H1 (cell line): ENCODE results near the gene EFR3B. TPM values are rescaled to one million over a fixed set of nuclear protein-coding genes. Genes with fewer than 3 reads are reported as not detected.

ENCODE experiments used
- CHD1 ChIP-seq: IDR thresholded peaks from 2 replicates; pipeline ENCODE4 v1.6.1; 2012; ENCODE audit warnings: low read depth, low read length, improper control_type of control experiment
- CHD7 ChIP-seq: fragments of 300-600 bp; sonication (generic); IDR thresholded peaks from 2 replicates; pipeline ENCODE4 v1.7.1; 2012; ENCODE audit warnings: low read length, moderate library complexity, mild to moderate bottlenecking, inconsistent platforms; ENCODE audit not compliant: insufficient replicate concordance
- CREB1 ChIP-seq: IDR thresholded peaks from 2 replicates; pipeline ENCODE4 v1.6.1; 2012; ENCODE audit warnings: inconsistent platforms
- EP300 ChIP-seq, 2 experiments: IDR thresholded peaks; 1 replicate in 1 of 2; 2 replicates in 1 of 2; pipeline ENCODE4 v1.6.1; 2011 to 2012; ENCODE audit warnings: low read depth in 2 of 2, low read length in 2 of 2, mild to moderate bottlenecking in 2 of 2, borderline replicate concordance in 1 of 2, inconsistent platforms in 1 of 2, moderate library complexity in 1 of 2
- GTF2F1 ChIP-seq: IDR thresholded peaks from 2 replicates; pipeline ENCODE4 v1.6.1; 2012; ENCODE audit warnings: low read depth, low read length, improper control_type of control experiment, borderline replicate concordance
- MAFK ChIP-seq: IDR thresholded peaks from 2 replicates; pipeline ENCODE4 v1.6.1; 2012; ENCODE audit warnings: low read depth, mild to moderate bottlenecking, improper control_type of control experiment, low read length
- SP1 ChIP-seq: IDR thresholded peaks from 2 replicates; pipeline ENCODE4 v1.6.1; 2011; ENCODE audit warnings: low read depth, low read length
- SP2 ChIP-seq: IDR thresholded peaks from 2 replicates; pipeline ENCODE4 v1.6.1; 2012; ENCODE audit warnings: mild to moderate bottlenecking, low read length, inconsistent platforms
- polyA plus RNA-seq, 7 experiments: library from polyadenylated mRNA; depleted of rRNA in 3 of 7; stranded (reverse) in 5 of 7; unstranded in 2 of 7; fragments of >200 nt in 5 of 7; fragments of 200-250 nt in 2 of 7; gene quantifications; 1 replicate in 5 of 7; 2 replicates in 1 of 7; 4 replicates in 1 of 7; pipeline versions ENCODE4 v1.2.1 to v1.2.3, GENCODE V29; 2011 to 2013; ENCODE audit warnings: missing spikeins in 2 of 7, mixed read lengths in 2 of 7
- total RNA-seq: library from RNA; stranded (reverse); fragmentation: NEBNext Ultra II Directional; extraction: Animal tissue kit (Norgen Biotek cat#: 25700); gene quantifications from 2 replicates; pipeline ENCODE4 v1.2.1, GENCODE V29; 2021
- TF ChIP-seq, protein P1 (sequence below): IDR thresholded peaks from 2 replicates; pipeline ENCODE4 v1.6.1; 2012; ENCODE audit warnings: inconsistent platforms

The EFR3B gene
- total and polyA plus RNA-seq, 2 of the 8 experiments (the other 6 are each of a cell fraction or from before 2014, with no cell fraction given): 3.4 to 9.6 TPM

DNA sequence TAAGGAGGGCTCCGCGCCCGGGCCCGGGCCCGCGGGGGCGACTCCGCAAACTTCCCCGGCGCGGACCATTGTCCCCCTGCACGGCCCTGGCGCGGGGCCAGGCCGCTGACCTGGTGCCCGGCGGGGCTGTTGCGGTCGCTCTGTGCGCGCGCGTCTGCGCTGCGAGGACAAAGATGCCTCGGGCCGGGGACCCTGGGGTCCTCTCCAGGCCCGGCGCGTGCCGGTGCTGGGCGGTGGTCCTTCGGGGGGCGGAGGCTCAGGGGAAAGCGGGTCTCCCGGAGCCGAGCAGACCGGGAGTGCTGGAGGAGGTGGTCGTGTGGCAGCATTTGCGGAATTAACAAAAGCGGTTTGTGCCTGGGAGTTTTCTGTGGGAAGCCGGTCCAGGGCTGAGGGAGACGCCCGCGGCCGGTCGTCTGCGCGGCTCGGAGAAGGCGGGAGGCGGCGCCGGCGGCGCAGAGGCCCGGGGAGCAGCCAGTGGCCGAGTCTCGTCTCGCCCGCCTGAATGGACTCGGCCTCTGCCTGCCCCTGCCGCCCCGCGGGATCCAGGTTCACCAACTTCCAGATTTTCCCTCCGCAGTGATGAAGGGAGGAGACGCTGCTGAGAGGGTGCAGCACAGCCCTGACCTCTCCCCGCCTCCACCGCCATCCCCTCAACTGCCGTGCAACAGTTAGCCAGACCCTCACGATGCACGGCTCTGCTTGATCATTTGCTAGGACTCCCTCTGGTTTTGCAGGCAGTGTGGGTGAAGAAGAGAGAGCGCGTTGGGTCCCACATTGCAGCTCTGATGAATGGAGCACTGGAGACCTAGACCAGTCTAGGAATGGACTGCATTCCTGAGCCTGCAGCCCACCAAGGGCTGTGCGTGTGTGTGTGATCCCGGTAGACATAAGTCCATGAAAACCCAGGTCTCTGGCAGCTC, 705 bp downstream of the EFR3B start (continued):
- TF ChIP-seq CREB1: no peak
- TF ChIP-seq, protein P1, sequence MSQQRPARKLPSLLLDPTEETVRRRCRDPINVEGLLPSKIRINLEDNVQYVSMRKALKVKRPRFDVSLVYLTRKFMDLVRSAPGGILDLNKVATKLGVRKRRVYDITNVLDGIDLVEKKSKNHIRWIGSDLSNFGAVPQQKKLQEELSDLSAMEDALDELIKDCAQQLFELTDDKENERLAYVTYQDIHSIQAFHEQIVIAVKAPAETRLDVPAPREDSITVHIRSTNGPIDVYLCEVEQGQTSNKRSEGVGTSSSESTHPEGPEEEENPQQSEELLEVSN: peak; percentile 35
- TF ChIP-seq CHD1: no peak
- no peak for TF ChIP-seq GTF2F1
- TF ChIP-seq EP300 (IDR thresholded peaks at IDR 0.05; ENCODE audit: borderline replicate concordance in 1 of 2, low read depth in 2 of 2, low read length in 2 of 2): no peak
- no peak for TF ChIP-seq SP1
- no peak for TF ChIP-seq SP2
- no peak for TF ChIP-seq CHD7
- no peak for TF ChIP-seq MAFK
